GM18517 (cell line): ENCODE data around the gene SYCP2.
"Not testable (repeated sequence)": the region's sequence is repeated elsewhere in the genome, so short reads cannot be mapped to it uniquely, and the experiment has no call there.

ENCODE experiments used
- ATAC-seq: cut with Tn5 transposase; IDR thresholded peaks from one replicate; pipeline ENCODE4 v1.9.1; 2021; ENCODE audit warnings: mild to moderate bottlenecking, moderate library complexity; ENCODE audit not compliant: unreplicated experiment

The SYCP2 gene

DNA sequence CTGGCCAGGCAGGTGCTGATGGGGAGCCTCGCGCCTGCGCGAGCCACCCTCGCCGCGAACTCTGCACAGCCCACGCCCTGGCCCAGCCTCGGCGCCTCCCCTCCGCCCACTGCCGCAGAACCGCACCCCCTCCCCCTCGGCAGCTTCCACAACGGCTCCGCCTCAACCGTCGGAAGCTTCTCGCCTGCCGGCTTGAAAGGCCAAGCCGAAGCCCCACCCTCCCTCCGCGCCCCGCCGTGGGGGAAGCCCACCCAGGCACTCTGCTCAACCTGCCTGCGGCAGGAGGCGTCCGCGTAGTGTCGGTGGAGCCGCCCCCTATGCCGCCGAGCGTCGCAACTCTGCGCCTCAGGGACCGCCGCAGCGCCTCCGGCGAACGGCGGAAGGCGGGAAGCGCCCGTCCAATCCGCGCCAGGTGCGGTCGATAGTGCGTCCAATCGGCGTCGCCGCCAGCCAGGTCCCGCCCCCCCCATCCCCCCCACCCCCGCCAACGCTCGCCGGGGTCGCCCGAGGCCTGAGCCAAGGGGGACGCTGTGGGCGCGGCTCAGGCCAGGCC lies at the start of gene SYCP2:
Gene SYCP2, minus strand, starts transcription at position 342 of the 553 bp plus-strand sequence. CDS start 11,224 bp downstream, outside the sequence.
- ATAC-seq, result no peak

- no peak for ATAC-seq
Observed at GRCh38 chr20:59983076-59983475, 49.6 kb upstream of the SYCP2 start.

GRCh38 chr20:59977086-59977485 lies 43.6 kb upstream of the SYCP2 start:
- ATAC-seq, result no peak

DNA sequence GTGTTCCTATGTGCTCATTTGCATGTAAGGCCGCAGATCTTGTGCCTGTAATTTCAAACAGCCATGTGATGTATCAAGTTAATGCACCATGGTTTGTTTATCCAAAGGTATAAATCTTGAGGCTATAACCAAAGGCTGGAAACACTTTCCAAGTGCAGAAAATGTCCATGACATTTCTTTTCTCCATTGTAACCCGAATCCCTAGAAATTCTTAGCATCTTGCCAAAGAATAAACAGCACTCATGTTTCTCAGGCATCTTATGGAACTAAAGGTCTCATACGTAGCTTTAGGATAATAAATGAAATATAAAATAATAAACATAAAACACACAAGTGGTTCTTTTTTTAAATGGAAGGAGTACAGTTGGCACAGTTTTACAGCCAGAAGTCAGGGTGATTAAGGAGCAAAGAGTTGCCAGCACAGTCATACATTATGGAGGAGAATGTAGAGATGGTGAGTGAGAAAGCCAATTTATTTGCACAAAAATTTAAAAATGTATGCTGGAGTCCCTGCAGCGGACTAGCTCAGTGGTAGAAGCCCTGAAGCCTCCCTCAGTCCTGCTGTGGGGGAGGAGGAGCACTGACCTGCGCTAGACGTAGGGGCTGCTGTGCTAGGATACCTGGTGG lies 42.8 kb upstream of the SYCP2 start:
- no peak for ATAC-seq

DNA sequence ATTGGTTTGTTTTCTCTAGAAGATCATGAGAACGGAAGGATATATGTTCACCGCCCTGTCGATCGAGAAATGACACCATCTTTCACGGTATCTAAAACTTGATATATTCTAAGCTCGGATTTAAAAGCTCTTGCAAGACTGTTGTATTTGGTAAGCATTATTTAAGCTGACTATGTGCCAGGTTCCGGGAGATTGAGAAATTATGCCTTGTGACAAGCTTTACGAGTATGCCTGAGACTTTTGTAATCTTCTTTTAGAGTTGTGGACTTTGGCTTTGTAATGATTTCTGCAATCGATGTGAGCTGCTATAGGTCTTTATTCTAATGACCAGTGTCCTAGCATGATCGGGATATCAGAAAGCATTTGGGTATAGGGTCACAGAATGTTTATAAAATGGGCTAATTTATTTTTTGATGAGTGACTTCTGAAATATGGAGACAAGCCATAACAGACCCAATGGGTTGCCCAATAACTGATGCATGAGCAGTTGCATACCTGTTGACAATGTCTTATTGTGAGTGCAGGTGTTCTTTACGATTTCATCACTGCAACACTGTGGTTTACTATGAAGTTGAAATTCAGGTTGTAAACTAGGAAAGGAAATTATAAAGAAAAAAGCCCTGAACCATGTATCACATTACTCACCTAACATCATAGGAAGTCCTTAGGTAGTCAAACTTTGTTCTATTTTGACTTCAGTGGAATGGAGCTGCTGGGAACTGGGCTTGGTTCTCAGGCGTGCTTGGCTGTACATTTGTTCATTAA lies 38.8 kb upstream of the SYCP2 start:
- ATAC-seq, result no peak

DNA sequence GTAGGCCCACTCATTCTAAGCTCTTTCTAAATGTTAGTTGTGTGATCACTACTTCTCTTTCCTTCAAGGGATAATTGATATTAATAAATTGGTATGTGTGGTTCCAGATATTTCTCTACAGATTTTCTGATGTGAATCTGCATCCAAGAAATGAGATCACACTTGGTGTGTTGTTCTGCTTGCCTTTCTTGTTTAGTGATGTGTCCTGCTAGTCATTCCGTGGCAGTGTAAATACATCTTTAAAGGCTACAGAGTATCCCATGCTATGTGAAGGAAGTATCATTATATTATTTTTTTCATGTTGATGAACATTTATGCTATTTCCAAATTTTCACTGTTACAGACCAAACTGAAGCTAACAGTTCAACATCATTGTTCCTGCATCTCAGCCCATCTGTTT lies 38.0 kb upstream of the SYCP2 start:
- no peak for ATAC-seq

- ATAC-seq, result no peak
Observed at GRCh38 chr20:59966428-59966827, 33.0 kb upstream of the SYCP2 start.

DNA sequence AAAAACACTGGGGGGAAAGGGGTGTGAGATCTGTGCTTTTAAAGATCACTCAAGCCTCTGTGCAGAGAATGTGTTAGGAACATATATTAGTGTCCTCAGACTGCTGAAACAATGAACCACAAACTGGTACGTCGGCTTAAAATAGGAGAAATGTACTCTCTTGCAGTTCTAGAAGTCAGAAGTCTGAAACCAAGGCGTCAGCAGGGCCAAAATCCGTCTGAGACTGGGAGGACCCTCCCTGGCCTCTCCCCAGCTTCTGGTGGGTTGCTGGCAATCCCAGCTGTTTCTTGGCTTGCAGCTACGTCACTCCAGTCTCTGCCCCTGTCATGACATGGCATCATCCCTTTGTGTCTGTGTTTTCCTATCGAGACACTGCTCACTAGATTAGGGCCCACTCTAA lies 28.7 kb upstream of the SYCP2 start:
- ATAC-seq, result no peak

DNA sequence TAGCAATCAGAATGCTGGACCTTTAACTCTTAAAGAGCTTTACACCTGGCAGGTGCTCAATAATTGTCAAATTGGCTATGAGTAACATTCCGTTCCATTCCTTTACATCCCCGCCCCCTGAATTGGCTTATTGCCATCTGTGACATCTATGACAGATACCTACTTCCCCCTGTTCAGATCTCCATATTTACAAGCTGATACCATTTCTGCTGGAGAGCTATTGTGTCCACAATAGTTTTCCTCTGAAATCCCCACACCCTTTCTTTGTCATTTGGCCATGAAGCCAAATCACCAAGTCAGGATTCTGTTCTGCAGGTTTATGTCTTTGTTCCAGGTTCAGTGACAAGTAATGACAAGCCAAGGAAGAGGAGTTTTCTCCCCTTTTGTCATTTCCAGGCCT lies 28.0 kb upstream of the SYCP2 start:
- ATAC-seq, result no peak

DNA sequence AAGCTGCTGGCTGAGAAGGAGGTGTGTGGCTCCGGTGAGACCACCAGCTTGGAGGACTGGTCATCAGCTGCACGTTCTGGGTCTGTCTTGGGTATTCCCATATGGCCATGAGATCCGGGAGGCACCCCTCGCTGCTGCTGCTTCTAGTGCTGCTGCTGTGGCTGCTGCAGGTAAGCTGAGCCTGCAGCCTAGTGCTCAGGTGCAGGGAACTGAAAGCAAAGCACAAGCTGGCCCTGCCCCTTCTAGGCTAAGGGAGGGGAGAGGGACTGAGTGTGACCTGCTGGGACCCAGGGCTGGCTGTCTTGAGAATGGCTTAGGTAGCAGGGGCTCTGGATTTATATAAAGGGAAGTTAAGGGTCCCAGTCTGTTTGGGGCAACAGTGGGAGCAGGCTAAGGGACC lies 25.2 kb upstream of the SYCP2 start:
- ATAC-seq, result no peak

DNA sequence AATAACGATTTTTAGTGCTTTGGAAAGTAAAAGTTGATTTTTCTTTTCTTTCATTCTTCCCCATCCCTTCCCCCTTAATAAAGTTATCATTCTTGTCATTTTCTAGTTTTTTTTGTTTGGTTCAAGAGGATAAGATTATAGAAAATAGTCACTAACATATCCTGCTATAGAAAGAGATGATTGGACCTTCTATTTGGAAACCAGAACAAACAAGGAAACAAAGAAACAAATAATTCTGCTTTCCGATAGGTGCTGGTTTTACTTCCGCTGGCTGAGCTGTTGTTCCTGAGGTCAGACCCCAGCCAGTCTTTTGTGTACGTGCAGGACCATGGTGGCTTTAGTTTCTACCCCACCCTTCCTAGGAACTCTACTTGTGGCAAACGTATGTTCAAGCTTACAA lies 24.7 kb upstream of the SYCP2 start, which contains the start of gene CDH26:
Gene CDH26, plus strand, starts transcription at position 301 of the 400 bp plus-strand sequence. CDS start 304 bp downstream, outside the sequence.
- no peak for ATAC-seq

DNA sequence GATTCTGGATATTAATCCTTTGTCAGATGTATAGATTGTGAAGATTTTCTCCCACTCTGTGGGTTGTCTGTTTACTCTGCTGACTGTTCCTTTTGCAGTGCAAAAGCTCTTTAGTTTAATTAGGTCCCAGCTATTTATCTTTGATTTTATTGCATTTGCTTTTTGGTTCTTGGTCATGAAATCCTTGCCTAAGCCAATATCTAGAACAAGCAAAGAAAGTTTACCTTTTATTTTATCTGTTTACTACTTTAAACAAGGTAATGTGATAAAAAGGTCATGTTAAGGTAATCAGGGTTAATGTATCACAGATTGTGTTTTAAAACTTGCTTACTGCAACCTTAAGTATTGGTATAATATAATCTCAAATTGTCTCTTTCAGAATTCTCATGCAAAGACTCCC lies 24.1 kb upstream of the SYCP2 start:
- not testable (repeated sequence) for ATAC-seq

- no peak for ATAC-seq
Observed at GRCh38 chr20:59955131-59955796, 21.8 kb upstream of the SYCP2 start.

- ATAC-seq, result no peak
Observed at GRCh38 chr20:59954718-59955117, 21.3 kb upstream of the SYCP2 start.

- ATAC-seq, result no peak
Observed at GRCh38 chr20:59949911-59950310, 16.5 kb upstream of the SYCP2 start.

GRCh38 chr20:59948828-59949720 lies 15.6 kb upstream of the SYCP2 start:
- no peak for ATAC-seq

DNA sequence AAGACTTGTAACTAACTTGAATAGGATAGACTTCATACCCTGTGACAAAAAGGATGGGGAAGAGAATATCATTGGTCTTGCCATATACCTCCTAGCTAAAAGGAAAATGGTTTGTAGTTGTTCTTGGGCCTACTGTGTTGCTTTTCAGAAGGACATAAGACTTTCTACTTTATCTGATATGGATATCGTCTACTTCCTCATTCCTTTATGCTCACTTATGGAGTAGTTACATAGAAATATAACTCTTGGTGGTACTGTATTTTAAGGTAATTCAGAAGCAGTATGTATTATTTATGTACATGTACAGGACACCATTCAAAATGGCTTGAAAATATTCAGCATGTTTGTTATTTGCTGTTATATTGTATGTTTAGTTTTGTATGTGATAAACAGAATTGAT lies 14.8 kb upstream of the SYCP2 start:
- ATAC-seq, result no peak

DNA sequence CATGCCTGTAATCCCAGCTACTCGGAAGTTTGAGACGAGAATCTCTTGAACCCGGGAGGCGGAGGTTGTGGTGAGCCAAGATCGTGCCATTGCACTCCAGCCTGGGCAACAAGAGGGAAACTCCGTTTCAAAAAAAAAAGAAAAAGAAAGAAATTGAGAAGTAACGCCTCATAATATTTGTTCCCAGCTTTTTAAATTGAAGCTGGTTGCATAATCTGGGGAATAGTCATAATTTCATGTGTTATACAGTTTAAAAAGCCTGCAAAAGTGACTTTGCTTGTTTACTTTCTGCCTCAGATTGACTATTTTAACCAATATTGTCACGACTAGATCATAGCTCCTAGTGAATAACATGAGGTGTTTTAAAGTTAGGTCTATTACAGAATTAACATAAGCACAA lies 13.9 kb upstream of the SYCP2 start:
- no peak for ATAC-seq

DNA sequence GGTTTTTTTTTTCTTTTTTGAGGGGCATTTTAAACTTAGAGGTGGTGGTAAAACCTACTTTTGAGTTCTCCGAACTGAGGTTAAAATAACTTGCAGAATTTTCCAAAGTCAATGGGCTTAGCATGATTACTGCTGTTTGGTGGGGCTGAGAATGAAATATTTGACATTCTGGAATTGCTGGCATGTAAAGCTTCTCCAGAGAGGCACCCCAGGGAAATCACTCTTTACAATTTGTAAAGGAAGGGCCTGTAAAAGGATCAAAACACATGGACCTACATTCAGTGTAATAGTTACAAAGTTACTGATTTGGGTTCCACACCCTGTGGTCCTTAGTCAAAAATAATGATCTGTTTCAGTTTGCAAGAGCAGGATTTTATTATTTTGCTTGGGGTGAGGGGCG lies 12.3 kb upstream of the SYCP2 start:
- no peak for ATAC-seq

DNA sequence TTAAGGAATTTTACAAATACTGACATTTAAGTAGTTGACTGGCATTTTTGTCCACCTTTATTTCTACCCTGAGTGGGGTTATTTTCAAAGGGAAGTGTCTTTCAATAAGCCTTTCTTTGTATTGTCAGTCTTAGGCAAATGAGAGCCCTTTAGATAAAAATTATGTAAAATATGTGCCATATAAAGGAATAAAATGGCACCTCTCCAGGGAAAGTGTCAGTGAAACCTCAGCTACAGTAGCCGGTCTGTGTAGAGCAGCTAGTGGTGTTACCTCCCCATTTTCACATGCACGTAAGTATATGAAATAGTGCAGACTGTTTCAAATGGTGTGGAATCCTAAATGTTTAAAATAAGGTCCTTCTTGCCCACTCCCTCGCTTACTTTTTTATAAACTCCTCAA lies 11.7 kb upstream of the SYCP2 start:
- ATAC-seq, result no peak

- ATAC-seq, result no peak
Observed at GRCh38 chr20:59944726-59945125, 11.3 kb upstream of the SYCP2 start.
